ENCODE results near the gene ZNF319. TPM values are rescaled to one million over a fixed set of nuclear protein-coding genes. Genes with fewer than 3 reads are reported as not detected.

Gene ZNF319
- total and polyA plus RNA-seq, 7 experiments from 2014 or later: 4.4 to 20.8 (median 12.5) TPM

DNA sequence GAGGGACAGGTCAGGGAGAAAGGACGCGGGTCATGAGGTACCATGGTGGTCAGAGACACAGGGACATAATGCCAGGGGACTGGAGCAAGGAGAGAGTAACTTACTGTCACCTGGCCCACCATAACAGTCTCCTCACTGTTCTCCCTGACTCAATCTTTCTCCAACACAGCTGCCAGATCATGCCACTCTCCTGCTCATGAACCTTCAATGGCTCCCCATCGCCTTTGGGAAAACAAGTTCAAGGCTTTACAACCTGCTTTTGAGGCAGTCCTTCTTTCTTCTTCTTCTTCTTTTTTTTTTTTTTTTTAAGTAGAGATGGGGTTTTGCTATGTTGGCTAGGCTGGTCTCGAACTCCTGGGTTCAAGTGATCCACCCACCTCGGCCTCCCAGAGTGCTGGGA lies 52.4 kb downstream of the ZNF319 start:
- Mint-ChIP-seq H3K36me3 (no peaks in the 10 kb centered on the region), H3K4me3 (no peak overlapping the region), H3K4me1 (peaks cover 0 to 2% (median 0%) of the 10 kb centered on the region in 7 donors), H3K9me3 (peaks cover 0 to 3% (median 0%) of the 10 kb centered on the region in 11 donors), H3K27me3 (peaks cover 0 to 7% (median 0%) of the 10 kb centered on the region in 5 donors), H3K27ac (no peak overlapping the region)
- intact Hi-C loops (cut with micrococcal nuclease): no loop called here
- no peaks in the 10 kb centered on the region for H3K27me3 ChIP-seq (ENCODE audit: control insufficient read depth in 2 of 2, insufficient read depth in 2 of 2, low read length in 2 of 2)
- ATAC-seq (no peak), DNase-seq (no peak)
- no peaks in the 10 kb centered on the region for H3K4me1 ChIP-seq (ENCODE audit: control insufficient read depth in 2 of 2, insufficient read depth in 2 of 2, low read length in 2 of 2)
- POLR2A ChIA-PET: no interaction called here
- no peaks in the 10 kb centered on the region for H3K36me3 ChIP-seq (ENCODE audit: control insufficient read depth in 2 of 3, insufficient read depth in 3 of 3, low read length in 3 of 3)
- CTCF ChIA-PET: no interaction called here
- H3K9me3 ChIP-seq (ENCODE audit: control insufficient read depth in 2 of 3, low read length in 3 of 3): no peaks in the 10 kb centered on the region
- H3K27ac ChIP-seq (ENCODE audit: low read depth, low read length): no peak overlapping the region
- no peak overlapping the region for H3K4me3 ChIP-seq (ENCODE audit: low read length)

DNA sequence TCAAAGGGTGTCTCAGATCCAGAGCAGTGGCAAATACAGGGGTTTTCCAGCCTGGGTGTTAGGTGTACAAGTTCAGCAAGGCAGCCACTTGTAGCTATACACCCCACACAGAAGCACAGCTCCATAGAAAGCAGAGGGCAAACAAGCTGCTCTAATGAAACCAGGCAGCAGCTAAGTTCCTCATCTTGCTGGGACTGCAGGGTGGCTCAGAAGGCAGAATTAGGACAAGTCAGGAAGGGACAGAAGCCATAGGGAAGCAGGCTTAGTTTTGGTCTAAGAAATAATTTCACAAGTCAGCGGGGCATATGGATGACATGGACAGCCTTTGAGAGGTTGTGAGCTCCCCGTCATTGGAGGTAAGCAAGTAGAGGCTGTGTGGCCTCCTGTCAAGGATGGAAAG lies 53.2 kb downstream of the ZNF319 start:
- no peaks in the 10 kb centered on the region for H3K9me3 ChIP-seq (ENCODE audit: control insufficient read depth in 2 of 3, low read length in 3 of 3)
- H3K27me3 ChIP-seq (ENCODE audit: control insufficient read depth in 2 of 2, insufficient read depth in 2 of 2, low read length in 2 of 2): no peaks in the 10 kb centered on the region
- CTCF ChIA-PET: no interaction called here
- Mint-ChIP-seq H3K4me3 (no peak overlapping the region), H3K27ac (no peak overlapping the region), H3K36me3 (no peaks in the 10 kb centered on the region), H3K27me3 (peaks cover 0 to 7% (median 0%) of the 10 kb centered on the region in 5 donors), H3K9me3 (peaks cover 0 to 3% (median 0%) of the 10 kb centered on the region in 11 donors), H3K4me1 (peaks cover 0 to under 1% (median 0%) of the 10 kb centered on the region in 7 donors)
- no peak overlapping the region for H3K27ac ChIP-seq (ENCODE audit: low read depth, low read length)
- H3K4me1 ChIP-seq (ENCODE audit: control insufficient read depth in 2 of 2, insufficient read depth in 2 of 2, low read length in 2 of 2): no peaks in the 10 kb centered on the region
- POLR2A ChIA-PET: no interaction called here
- no peaks in the 10 kb centered on the region for H3K36me3 ChIP-seq (ENCODE audit: control insufficient read depth in 2 of 3, insufficient read depth in 3 of 3, low read length in 3 of 3)
- no peak overlapping the region for H3K4me3 ChIP-seq (ENCODE audit: low read length)
- DNase-seq (no peak), ATAC-seq (no peak)
- intact Hi-C loops (cut with micrococcal nuclease): no loop called here

DNA sequence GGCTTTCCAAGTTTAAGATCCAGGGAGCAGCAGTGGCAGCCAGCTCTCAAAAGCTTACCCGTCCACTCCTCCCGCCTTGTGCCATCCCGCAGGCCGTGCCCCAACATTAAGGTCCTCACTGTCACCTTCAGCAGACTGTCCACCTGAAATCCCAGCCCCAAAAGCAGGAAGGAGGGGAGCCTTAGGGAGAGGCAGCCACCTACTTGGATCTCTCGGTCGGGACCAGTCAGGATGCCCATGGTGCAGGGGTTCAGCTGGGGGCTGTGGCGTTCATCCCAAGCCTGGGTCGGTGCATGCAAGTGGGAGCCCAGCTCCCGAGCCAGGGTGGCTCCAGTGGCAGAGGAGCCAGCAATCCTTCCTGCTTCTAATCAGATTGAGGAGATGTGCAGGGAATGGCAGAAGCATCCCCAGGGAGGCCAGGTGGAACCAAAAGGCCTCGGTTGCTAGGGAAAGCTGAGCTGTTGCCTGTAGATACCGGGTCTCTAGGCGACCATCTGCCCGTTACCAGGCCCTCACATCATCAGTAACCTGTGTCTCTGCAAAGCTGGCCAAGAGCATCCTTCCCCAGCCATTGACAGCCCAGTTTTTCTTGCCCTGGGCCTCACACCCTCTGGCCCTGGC lies 54.2 kb downstream of the ZNF319 start:
- H3K27ac Mint-ChIP-seq: no peak overlapping the region
- POLR2A ChIA-PET: no interaction called here
- H3K36me3 Mint-ChIP-seq: no peaks in the 10 kb centered on the region
- no peak overlapping the region for H3K4me3 Mint-ChIP-seq
- Histone ChIP-seq H3K36me3 (ENCODE audit: control insufficient read depth in 2 of 3, insufficient read depth in 3 of 3, low read length in 3 of 3) (no peaks in the 10 kb centered on the region), H3K27ac (ENCODE audit: low read depth, low read length) (no peak overlapping the region), H3K4me1 (ENCODE audit: control insufficient read depth in 2 of 2, insufficient read depth in 2 of 2, low read length in 2 of 2) (no peaks in the 10 kb centered on the region), H3K9me3 (ENCODE audit: control insufficient read depth in 2 of 3, low read length in 3 of 3) (no peaks in the 10 kb centered on the region), H3K4me3 (ENCODE audit: low read length) (no peak overlapping the region), H3K27me3 (ENCODE audit: control insufficient read depth in 2 of 2, insufficient read depth in 2 of 2, low read length in 2 of 2) (no peaks in the 10 kb centered on the region)
- peaks cover 0 to 3% (median 0%) of the 10 kb centered on the region in 11 donors for H3K9me3 Mint-ChIP-seq
- H3K4me1 Mint-ChIP-seq: no peaks in the 10 kb centered on the region
- peaks cover 0 to 13% (median 0%) of the 10 kb centered on the region in 5 donors for H3K27me3 Mint-ChIP-seq
- intact Hi-C loops (cut with micrococcal nuclease): no loop called here
- ATAC-seq (no peak), DNase-seq (no peak)
- CTCF ChIA-PET: no interaction called here

DNA sequence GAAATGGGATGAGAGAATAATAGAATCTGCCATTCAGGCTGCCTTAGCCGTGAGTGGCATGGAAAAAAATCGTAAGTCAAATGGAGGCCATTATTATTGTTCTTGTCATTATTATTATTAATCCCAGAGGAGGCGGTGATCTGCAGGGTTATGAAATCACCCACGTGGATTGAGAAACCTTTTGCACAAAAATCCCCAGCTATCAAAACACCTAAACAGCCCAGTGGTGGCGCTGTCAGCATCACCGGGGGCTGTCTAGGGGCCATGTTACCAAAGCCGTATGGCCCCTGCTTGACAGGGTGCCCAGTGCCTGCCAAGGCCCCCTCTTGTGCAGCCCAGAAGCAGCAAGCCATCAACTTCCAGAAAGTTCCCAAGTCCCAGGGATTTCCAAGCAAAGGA lies 54.7 kb downstream of the ZNF319 start:
- H3K27ac Mint-ChIP-seq: no peak overlapping the region

DNA sequence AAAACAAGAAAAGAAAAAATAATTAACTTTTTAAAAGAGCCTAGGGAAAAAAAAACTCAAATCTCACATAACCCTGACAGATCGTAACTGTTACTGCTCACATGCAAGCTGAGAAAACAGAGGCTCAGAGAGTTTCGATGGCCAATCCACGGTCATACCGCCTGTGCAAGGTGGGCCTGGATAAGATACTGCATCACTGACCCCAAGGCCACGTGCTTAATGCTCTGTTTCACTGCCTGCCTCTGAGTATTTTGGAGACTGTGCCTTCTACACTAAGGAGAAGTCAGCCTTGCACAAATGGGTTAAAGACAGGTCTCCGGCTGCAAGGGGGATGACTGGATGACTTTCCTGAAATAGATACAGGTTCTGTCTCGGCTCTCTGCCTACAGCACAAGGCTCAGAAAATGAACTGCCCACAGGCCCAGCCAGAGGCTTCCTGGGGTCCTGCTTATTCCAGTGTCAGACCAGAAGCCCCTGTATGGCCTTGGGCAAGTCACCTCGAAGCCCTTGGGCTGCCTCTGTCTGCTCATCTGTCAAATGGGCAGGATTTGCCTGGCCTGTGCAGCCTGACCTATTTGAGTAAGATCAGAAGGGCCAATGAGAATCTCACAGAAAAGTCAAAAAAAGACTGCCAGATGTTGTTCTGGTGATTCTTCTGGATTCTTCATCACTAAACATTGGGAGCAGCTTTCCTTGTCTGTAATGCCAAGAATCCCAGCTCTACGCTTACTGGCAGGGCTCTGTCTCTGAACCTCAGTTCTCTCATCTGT lies 55.3 kb downstream of the ZNF319 start:
- POLR2A ChIA-PET: no interaction called here
- intact Hi-C loops (cut with micrococcal nuclease): no loop called here

More for the DNA sequence above, 54.7 kb downstream of the ZNF319 start:
- no peak overlapping the region for H3K27ac ChIP-seq (ENCODE audit: low read depth, low read length)
- CTCF ChIA-PET: no interaction called here
- no peak for ATAC-seq
- H3K9me3 ChIP-seq (ENCODE audit: control insufficient read depth in 2 of 3, low read length in 3 of 3): no peaks in the 10 kb centered on the region
- H3K4me1 ChIP-seq (ENCODE audit: control insufficient read depth in 2 of 2, insufficient read depth in 2 of 2, low read length in 2 of 2): no peaks in the 10 kb centered on the region
- H3K27me3 Mint-ChIP-seq: peaks cover 0 to 13% (median 0%) of the 10 kb centered on the region in 5 donors
- no peaks in the 10 kb centered on the region for H3K27me3 ChIP-seq (ENCODE audit: control insufficient read depth in 2 of 2, insufficient read depth in 2 of 2, low read length in 2 of 2)
- DNase-seq: no peak
- no peak overlapping the region for H3K4me3 Mint-ChIP-seq
- intact Hi-C loops (cut with micrococcal nuclease): no loop called here
- H3K36me3 ChIP-seq (ENCODE audit: control insufficient read depth in 2 of 3, insufficient read depth in 3 of 3, low read length in 3 of 3): no peaks in the 10 kb centered on the region
- no peaks in the 10 kb centered on the region for H3K4me1 Mint-ChIP-seq
- H3K9me3 Mint-ChIP-seq: peaks cover 0 to 3% (median 0%) of the 10 kb centered on the region in 11 donors
- H3K36me3 Mint-ChIP-seq: no peaks in the 10 kb centered on the region
- POLR2A ChIA-PET: no interaction called here
- H3K4me3 ChIP-seq (ENCODE audit: low read length): no peak overlapping the region

More for the DNA sequence above, 55.3 kb downstream of the ZNF319 start:
- H3K27me3 Mint-ChIP-seq: peaks cover 0 to 16% (median 0%) of the 10 kb centered on the region in 5 donors
- Histone ChIP-seq H3K36me3 (ENCODE audit: control insufficient read depth in 2 of 3, insufficient read depth in 3 of 3, low read length in 3 of 3) (no peaks in the 10 kb centered on the region), H3K4me3 (ENCODE audit: low read length) (no peak overlapping the region), H3K27me3 (ENCODE audit: control insufficient read depth in 2 of 2, insufficient read depth in 2 of 2, low read length in 2 of 2) (no peaks in the 10 kb centered on the region), H3K4me1 (ENCODE audit: control insufficient read depth in 2 of 2, insufficient read depth in 2 of 2, low read length in 2 of 2) (no peaks in the 10 kb centered on the region), H3K9me3 (ENCODE audit: control insufficient read depth in 2 of 3, low read length in 3 of 3) (no peaks in the 10 kb centered on the region), H3K27ac (ENCODE audit: low read depth, low read length) (no peak overlapping the region)
- no peaks in the 10 kb centered on the region for H3K36me3 Mint-ChIP-seq
- DNase-seq (no peak), ATAC-seq (no peak)
- peaks cover 0 to 3% (median 0%) of the 10 kb centered on the region in 11 donors for H3K9me3 Mint-ChIP-seq
- H3K4me3 Mint-ChIP-seq: no peak overlapping the region
- CTCF ChIA-PET: no interaction called here
- H3K4me1 Mint-ChIP-seq: no peaks in the 10 kb centered on the region
- no peak overlapping the region for H3K27ac Mint-ChIP-seq

Other genes with a start within 250 kb of the ZNF319 start
- gene KIFC3, start 198.2 kb downstream of the ZNF319 start, total RNA-seq: 1 to 10 TPM in 2 of 5 experiments, under 1 TPM in 2, not detected in 1; 0.73 to 9.2 (median 1.6) TPM
- not detected for gene KIFC3, start 198.2 kb downstream of the ZNF319 start, polyA plus RNA-seq
- not detected for gene CNGB1, start 29.5 kb downstream of the ZNF319 start, total RNA-seq
- not detected for gene CNGB1, start 29.5 kb downstream of the ZNF319 start, polyA plus RNA-seq
- 10 to 100 TPM; 28.7 to 50.8 (median 28.9) TPM for gene USB1, start 735 bp upstream of the ZNF319 start, total RNA-seq
- 10 to 100 TPM; 26.8 to 37.6 TPM for gene USB1, start 735 bp upstream of the ZNF319 start, polyA plus RNA-seq
- under 1 TPM; 0.20 to 0.85 (median 0.69) TPM for gene MMP15, start 25.1 kb upstream of the ZNF319 start, total RNA-seq
- under 1 TPM in 1 of 2 donors, not detected in 1; 0.06 TPM for gene MMP15, start 25.1 kb upstream of the ZNF319 start, polyA plus RNA-seq
- gene CFAP20, start 128.7 kb upstream of the ZNF319 start, total RNA-seq: 100 to 1,000 TPM in 2 of 5 experiments, 10 to 100 TPM in 3; 28.2 to 165 (median 40.7) TPM
- 10 to 100 TPM; 30.3 to 39.1 TPM for gene CFAP20, start 128.7 kb upstream of the ZNF319 start, polyA plus RNA-seq
- gene CSNK2A2, start 197.4 kb upstream of the ZNF319 start, total RNA-seq: 10 to 100 TPM; 46.5 to 70.0 (median 67.9) TPM
- 10 to 100 TPM; 11.0 to 12.9 TPM for gene CSNK2A2, start 197.4 kb upstream of the ZNF319 start, polyA plus RNA-seq

Measured in naive thymus-derived CD4-positive, alpha-beta T cell (primary cell).